NCI-H345 (cell line): Measurements from ENCODE around the gene APLNR.

Source experiments
- DNase-seq: peaks from one replicate; lab custom pipeline; 2025; lab: John Stamatoyannopoulos, UW

The APLNR gene

DNA sequence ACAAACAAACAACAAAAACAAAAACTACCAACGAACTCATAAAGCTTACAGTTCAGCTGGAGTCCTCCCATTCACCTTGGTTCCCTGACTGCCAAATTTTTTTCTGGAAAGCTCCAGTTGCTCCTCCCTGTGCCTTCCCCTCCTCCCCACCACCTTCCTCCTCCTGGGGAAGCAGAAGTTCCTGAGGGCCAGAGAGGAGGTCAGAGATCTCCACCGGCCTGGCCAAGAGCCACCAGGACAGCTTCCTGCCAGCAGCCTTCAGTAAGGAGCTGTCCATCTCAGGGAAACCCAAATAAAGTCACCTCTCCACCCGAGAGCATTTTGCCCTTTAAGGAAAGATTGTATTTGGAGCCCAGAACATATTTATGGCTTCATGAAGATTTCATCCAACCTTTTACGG lies 20.0 kb downstream of the APLNR start:
- DNase-seq, result no peak

DNA sequence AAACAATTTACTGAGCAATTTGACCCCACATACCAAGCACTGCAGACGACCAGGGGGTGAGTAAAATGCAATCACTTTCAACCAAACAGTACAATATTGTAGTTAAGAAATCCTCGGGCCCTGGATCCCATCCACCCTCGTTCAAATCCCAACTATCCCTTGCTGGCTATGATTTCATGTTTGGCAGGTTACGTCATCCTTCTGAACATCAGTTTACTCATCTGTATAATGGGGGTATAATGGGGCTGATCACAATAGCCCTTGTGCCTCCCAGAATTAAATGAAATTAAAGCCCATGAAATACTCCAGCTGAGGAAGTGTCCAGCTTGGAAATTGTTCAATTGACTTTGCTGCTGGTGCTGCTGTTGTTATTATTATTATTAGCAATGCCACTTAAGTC lies 20.6 kb downstream of the APLNR start:
- DNase-seq, result no peak

DNA sequence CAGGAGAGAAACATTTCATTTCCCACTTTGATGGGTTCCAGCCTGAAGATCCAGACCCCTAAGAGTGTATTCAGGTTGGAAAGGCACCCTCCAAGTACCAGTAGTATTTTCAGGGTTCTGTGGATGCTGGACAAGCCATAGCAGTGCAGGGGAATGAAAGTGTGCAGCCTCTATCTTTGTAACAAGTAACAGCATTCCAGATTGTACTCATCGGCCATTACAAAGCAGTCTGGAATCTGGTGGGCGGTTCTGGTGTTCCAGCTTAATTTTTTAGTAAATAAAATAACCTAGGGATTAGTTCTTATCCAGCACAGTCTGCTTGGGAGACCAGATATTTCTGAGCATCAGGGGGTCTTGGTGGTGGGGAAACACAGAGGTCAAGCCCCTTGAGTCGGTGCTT lies 22.6 kb downstream of the APLNR start:
- DNase-seq, result no peak

DNA sequence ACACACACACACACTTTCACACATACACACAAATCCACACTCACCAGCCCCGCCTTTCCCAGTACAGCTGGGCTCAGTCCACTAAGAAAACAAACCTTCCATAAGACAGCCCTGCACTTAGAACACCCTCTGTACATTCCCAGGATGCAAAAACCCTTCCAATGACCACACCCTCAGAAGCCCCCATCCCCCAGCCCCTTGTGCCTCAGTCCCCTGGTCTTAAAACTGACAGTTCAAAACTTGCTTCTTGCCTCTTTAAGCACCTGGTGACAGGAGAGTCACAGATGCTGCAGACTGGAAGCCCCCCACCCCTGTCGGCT lies 23.0 kb downstream of the APLNR start:
- DNase-seq, result no peak

DNA sequence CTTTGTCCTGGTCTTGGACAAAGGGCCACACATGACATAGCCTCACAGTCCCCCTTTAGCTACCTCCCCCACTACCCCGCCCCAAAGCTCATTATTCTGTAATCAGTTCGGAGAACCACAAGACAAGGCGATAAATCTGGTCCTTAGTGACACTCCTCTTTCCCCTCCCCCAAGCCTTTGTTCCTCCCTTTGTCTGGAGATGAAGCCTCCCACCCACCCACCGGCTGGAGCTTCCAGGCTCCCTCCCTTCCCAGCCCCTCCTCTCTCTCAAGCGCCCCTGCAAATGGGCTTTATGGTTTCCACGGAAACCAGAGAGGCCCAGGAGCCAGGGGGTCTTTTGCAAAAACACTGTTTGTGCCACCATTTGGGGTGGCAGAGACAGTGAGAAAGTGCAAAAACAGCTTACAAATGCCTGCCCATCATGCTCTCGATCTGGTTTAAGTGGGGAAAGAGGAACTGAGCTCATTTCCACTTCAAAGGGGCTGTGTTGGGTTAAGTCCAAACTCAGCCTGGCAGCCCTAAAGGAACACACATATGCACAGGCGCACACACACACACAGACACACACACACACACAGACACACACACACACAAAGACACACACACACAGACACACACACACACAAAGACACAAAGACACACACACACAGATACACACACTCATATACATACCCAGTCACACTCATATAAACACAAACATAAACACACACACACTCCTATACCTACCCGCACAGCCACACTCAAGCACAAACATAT lies 23.5 kb downstream of the APLNR start:
- DNase-seq, result no peak

DNA sequence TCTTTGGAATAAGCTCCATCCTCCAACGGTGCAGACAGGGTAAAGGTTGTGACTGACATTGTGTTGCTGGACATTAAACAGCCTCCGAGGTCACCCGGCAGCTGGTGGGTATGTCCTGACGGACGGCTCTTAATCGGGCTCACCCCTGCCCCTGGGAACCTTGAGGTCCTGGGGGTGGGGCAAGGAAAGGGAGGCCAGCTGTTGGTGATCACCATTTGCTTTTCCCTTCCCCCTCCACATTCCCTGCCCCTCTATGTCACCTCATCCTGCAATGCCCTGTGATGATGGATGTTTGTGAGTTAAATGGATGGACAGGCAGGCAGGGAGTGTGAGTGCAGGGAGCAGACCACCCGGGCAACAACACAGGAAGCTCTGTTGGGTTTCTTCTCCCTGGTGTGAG lies 26.3 kb downstream of the APLNR start:
- DNase-seq, result no peak

DNA sequence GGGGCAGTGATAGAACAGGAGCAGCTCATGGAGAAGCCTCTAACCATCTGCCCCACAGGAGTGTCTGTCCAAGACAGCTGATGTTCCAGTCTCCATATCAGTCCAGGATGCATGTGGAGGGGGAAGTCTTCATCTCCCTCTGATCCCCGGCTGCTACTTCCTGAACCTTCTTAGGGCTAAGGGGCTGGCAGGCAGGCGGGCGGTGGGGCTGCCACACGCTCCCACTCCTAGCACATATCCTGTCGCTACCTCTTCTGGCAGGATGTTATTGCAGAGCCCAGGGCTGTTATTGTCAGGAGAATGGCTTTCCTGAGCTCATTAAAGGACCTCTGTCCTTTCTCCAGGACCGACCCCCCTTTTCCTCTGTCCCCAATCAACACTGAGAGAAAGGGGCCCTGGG lies 29.9 kb downstream of the APLNR start:
- no peak for DNase-seq

DNA sequence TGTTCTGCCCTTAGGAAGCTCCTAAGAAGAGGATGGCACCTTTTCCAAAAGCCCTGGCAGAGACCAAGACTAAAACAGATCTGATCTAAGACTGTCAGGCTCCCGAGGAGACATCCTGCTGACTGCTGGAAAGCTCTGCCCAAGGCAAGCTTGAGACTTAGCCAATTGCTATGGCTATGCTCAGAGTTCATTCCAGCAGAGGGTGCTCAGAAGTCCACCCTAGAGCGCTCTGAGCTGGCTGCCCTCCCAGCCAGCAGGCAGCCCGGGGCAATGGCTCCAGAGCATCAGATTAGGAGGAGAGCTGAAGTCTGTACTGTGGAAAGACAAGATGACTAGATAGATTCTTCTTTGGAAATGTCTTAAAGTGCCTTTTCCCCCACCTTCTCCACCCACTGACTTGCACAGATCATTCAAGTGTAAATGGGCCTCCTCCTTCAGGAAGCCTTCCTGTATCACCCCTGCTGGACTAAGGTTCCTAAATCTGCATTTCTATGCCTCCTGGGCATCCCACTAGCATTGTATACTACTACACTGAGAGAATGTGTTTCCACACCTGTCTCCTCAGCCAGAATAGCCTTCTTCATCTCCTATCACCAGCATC lies 31.9 kb downstream of the APLNR start:
- no peak for DNase-seq

DNA sequence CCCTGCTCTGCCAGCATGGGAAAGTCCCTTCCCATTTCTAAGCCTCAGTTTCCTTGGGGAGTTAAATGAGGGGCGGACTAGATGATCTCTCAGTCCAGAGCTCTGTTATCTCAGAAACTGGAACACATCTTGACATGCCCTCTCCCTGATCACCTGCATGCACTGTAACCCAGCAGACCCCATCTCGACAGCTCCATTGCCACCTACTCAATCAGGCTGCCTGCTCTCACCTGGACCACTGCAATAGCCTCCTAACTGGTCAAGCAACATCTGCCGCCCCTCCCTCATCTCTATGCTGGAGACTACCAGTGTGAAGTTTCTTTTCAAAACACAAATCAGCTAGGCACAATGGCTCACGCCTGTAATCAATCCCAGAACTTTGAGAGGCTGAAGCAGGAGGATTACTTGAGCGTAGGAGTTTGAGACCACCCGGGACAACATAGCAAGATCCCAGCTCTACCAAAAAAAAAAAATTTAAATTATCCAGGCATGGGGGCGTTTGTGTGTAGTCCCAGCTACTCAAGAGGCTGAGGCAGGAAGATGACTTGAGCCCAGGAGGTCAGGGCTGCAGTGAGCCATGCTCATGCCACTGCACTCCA lies 33.1 kb downstream of the APLNR start:
- DNase-seq, result no peak

DNA sequence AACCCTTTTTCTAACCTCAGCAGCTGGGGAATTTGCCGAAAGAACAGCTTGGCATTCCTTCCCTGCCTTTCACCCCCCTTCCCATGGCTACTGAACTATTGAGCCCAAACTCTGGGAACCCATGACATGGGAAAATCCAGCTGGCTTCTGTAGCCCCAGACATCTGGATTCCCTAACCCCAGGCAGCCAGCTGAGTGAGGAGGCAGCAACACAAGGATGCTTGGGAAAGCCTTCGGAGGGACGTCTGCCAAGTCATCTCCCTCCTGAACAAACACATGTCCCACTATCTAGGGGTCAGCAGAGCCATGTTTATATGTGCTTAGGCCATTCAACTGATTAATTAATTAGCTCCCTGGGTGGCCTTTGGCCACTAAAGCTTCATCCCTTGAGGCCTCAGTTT lies 33.7 kb downstream of the APLNR start:
- no peak for DNase-seq

DNA sequence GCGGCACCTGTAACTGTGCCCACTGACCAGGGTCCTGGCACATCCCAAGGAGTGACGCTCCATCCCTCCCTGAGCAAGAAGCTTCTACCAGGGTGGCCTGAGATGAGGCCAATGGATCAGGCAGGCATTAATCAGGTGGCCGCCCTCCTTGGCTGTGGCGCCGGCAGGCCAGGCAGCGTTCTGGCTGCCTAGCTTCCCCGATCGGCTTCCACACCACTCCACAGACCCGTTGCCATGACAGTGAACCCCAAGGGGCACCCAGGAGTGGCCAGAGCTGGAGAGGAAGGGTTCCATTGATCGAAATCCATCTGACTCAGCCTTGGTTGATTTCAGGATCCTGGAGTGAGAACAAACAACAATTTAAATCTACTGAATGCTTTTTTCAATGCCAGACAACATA lies 34.8 kb downstream of the APLNR start:
- no peak for DNase-seq

DNA sequence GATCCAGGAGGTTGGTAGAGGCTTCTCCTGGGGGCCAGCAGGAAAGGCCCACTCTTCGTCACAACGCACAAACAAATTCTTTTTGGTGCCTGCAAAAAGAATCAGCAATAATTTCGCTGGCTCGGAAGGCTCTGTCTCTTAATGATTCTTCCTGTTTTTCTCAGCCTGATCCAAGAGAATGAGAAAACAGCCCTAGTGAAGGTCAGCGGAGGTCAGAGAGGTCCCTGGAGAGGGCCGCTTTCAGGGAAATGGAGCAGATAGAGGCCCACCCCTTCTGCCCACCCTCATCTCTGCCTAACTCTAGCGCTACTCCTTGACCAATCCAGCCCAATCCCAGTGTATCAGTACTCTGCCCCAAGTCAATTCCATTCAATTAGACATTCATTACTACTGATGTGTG lies 36.1 kb downstream of the APLNR start:
- no peak for DNase-seq

DNA sequence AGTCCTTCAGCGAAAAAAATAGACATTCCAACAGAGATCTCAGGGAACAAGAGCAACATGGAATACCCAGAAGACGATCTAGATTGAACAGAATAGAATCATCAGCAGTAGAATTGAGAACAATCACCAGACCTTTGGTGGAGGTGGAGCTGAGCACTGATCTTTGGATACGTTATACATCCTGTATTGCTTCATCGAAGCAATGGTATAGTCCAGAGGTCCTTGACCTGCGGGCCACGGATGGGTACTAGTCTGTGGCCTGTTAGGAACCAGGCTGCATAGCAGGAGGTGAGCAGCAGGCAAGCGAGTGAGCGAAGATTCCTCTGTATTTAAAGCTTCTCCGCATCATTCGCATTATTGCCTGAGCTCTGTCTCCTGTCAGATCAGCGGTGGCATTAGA lies 37.7 kb downstream of the APLNR start:
- no peak for DNase-seq

DNA sequence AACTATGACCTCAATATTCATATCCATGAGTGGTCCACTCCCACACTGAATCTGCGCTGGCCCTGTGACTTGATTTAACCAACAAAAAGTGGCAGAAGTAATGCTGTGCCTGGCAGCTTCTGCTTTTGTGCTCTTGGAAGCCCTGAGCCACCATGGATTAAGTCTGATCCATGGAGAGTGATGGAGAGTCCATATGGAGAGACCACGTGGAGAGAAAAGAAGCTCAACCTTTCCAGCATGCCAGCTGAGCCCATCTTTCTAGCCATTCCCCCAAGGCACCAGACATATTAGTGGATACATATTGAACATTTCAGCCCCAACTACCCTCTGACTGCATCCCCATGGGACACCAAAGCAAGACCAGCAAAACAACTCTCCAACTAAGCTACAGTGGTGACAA lies 39.3 kb downstream of the APLNR start:
- DNase-seq, result no peak

DNA sequence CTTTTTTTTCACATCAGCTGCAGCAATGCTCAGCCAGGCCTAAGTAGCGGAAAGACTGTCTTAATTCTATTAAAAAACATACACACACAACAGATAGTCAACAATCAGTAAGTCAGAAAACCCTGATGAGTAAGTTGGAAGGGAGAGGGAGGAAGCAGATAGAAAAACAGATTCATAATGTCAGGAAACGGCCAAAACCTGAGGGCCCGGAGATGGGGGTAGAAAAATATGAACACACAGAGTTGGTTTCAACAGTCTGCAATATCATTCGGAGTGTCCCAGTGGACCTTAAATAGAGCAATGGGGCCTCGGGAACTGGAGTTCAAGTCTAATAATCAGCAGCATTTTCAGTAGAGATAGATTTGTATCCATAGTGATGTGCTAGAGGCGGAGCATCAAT lies 40.5 kb downstream of the APLNR start:
- no peak for DNase-seq

DNA sequence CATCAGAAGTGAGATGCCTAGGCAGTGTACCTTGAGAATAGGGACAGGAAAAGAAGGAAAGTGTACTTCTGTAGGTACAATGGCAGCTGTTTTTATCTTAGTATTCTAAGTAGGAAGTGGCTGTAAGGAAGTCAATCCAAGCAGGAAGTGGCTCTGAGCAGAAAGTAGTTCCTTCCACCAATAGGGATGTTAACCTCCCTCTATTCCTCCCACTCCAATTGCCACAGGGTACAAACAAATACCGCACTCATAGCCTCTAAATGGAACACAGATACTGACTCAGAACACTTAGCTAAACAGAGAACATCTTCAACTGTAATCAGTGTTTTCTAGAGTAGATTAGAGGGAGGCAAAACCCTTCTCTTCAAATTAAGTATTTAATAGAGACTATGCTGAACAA lies 44.7 kb downstream of the APLNR start:
- no peak for DNase-seq

DNA sequence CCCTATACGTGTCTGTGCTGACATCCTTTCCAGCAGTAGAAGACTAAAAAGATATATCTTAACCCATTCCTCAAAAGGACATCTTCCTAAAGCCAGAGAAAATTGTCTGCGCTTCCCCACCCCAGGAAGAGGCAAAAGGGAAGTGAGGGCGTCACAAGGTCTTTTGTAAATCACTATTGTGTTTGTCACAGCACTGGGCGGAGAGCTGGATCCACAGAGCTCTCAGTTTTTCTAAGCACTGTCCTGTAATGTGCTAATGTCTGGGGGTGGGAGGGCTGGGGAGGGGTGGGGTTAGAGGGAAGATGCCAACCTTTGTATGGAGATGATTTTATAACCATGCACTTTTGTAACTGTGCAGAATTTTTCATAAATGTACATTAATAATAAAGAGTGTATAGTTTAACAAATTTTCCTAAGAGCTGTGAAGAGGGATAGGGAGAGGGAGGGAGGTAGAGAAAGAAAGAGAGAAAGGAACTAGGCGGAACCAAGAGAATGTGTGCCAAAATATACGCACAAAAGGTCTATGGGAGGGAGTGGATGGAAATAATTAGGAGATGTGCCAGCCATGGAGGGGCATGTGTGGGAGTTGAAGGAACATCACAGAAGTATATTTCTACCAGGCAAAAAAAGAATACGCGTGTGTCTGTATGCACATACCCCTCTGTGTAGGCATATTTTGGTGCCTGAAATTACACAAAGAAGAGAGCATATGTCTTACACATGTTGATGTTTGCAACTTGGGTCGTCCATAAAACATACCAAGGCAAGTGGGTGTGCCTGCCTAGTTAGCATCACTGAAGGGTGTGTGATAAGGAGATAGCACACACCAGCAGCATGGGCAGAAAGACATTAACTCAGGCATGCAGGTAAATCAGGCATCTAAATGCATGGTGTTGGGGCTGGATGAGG lies 45.5 kb downstream of the APLNR start:
- DNase-seq, result no peak

DNA sequence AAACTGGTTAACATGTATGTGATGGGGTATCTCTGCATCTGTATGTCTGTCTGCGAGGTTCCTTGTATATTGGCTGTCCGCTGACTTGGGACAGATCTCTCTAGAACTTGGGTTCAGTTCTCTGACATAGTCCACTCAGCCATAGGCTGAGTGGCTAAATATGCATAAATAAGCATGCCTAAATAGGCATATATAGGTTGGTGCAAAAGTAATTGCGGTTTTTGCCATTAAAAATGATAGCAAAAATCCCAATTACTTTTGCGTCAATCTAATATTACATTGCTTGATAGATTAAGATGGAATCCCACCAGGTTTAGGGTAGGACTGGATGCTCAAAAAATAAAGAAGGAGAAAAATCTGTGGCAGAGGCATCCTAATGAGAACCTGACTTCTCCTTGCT lies 46.5 kb downstream of the APLNR start:
- DNase-seq, result no peak
